HG03378 (cell line): ENCODE data around the gene ZNRD2.

Experiments used
- ATAC-seq: cut with Tn5 transposase; IDR thresholded peaks from one replicate; pipeline ENCODE4 v1.9.1; 2021; ENCODE audit warnings: mild to moderate bottlenecking, moderate library complexity; ENCODE audit not compliant: unreplicated experiment

Gene ZNRD2

GRCh38 chr11:65572356-65573051 lies 2.2 kb downstream of the ZNRD2 start, which contains the start of gene FAM89B:
TSS of gene FAM89B (plus strand) at chr11:65572538. CDS start at chr11:65572670, 132 bp downstream.
- no peak for ATAC-seq

DNA sequence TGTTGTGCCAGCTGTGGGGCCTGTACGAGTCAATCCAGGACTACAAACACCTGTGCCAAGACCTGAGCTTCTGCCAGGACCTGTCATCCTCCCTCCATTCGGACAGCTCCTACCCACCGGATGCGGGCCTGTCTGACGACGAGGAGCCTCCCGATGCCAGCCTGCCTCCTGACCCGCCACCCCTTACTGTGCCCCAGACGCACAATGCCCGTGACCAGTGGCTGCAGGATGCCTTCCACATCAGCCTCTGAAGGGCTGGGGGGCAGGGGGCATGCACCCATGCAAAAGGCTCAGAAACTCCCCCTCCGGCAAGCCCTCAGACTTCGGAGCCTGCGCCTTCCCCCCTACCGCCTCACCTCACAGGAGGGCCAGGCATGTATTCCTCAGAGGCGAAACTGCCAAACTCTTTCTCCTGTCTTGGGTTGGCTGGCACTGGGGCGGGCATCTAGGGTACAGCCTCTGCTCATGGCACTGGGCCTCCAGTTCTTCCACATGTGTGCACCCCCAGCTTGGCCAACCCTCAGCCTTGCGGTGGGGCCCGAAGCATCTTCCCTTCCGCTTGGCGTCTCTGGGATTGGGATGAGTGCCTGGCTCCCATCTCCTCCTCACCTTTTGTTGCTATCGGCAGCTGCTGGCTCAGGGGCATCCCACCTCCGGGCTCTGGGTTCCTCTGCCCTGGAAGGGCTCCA lies 3.3 kb downstream of the ZNRD2 start:
- no peak for ATAC-seq

GRCh38 chr11:65574109-65574810 lies 4.0 kb downstream of the ZNRD2 start:
- no peak for ATAC-seq

GRCh38 chr11:65574811-65575567 lies 4.7 kb downstream of the ZNRD2 start:
- ATAC-seq, result no peak

DNA sequence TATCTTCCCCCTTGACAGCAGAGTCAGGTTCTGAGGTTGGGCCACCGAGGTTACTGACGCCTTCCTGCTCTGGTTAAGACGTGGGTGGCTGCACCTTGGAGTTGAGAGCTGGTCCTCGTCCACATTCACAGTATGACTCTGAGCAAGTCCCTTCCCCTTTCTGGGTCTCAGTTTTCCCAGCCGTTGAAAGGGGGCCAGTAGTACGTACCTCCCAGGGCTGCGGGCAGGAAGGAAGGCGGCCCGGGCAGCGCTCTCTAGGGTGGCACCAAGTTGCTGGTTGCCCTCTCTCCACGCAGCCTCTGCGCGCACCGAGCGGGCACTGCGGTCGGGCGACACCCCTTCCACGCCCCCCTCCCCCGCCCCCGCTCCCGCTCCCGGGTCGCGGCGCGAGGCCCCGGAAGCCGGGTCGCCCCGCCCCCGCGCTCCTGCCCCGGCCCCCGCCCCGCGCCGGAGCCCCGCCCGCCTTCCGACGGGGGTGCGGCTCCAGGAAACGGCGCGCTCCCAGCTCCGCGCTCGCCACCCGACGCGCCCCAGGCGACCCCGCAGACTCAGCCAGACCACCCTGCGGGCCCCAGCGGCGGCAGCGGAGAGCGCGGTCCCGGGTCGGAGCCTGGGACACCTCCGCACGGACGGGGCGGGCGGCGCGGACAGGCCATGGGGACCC lies 5.4 kb downstream of the ZNRD2 start, which contains the start of gene EHBP1L1:
Gene EHBP1L1 (plus strand): TSS at position 486 of the 664 bp plus-strand sequence. CDS start 250 bp downstream, outside the sequence.
- no peak for ATAC-seq

DNA sequence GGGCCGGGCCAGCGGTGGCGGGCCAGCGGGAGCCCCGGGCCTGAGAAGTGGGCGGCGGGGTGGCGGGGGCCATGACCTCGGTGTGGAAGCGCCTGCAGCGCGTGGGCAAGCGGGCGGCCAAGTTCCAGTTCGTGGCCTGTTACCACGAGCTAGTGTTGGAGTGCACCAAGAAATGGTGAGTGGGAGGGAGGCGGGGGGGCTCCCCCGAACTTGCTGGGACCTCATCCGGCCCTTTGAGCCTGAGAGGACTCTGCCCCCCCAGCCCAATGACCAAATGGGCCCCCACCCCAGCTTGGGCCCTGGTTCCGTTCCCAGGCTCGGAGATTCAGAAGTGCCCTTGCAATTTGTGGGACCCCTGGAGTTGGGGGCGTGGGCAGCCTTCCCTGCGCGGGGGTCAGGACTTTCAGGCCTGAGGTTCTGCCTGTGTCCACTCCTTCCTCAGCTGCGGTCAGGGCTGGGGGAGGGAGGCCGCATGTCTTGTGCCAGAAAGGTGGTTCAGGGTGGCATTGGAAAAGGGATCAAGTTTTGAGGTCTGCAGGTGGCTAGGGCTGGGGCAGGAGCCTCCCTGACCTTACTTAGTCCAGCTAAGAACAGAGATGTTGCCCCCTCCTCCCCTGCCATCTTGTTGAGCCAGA lies 6.1 kb downstream of the ZNRD2 start:
- no peak for ATAC-seq

DNA sequence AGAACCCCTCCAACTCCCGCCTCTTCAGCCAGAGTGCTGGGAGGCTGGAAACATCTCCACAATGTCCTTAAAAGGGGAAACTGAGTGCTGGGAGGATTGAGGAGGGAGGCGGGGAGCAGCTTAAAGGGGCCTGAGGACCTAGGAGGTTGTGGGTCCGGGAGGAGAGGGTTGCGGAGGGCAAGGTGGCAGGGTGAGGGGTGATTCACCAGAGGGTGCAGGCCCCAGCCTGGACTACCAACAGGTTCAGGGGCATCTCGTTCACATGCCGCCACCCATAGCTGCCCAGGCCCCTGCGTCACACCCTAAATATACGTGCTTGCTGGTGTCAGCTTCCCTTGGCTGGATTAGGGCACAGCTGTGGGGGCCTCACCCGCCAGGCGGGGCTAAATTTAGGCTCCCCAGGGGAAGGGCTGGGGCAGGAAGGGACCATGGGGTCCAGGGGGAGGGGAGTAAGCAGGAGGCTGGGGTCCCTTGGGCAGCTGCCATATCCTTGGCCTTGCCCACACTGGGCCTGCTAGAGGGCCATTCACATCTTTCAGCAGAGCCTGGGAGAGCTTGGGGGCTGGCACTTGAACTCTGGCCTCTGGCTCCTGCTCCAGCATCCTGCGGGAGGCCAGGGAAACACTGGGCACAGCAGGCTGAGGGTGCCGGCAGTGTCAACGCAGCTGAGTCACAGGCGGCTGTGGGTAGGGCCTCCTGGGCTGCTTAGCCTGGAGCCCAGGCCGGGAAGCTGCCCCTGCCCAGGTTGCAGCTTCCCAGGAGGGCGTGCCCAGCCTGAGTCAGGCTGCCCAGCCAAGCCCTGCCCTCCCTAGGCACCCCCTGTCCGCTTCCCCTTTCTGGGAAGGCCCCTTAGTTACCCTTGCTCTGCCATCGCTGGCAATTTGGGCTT lies 6.8 kb downstream of the ZNRD2 start:
- no peak for ATAC-seq

DNA sequence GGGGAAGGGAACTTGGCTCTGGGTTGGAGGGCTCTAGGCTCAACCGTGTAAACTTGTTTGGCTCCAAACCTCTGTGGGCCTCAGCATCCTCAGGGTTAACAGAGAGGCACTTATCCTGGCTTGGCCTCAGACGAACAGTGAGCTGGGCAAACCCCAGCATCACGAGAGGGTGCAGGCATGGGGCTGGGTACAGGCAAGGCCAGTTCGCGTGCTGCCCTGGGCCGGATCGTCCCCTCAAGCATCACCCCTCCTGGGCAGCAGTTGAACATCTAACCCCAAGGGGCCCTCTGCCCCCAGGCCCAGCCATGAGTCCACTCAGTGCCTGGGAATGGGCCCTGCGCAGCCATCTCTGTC lies 7.5 kb downstream of the ZNRD2 start:
- no peak for ATAC-seq

DNA sequence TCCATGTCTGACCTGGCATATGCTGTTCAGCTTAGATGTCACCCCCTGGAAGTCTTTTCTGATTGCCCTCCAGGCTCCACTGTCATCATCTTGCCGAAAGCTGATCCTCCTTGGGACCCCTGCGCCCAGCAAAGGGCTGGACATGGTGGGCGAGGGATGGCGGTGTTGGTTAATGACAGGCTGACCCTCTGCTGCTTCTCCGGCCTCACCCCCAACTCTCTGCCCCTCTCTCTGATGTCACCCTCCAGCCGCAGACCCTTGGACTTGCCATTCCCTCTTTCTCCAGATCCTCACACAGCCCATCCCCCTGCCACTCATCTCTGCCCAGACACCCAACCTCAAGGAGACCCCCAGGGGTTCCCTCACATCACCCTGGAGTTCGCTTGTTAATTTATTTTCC lies 7.9 kb downstream of the ZNRD2 start:
- no peak for ATAC-seq

GRCh38 chr11:65578667-65579066 lies 8.4 kb downstream of the ZNRD2 start:
- ATAC-seq, result no peak

- ATAC-seq, result no peak
Measured at GRCh38 chr11:65579291-65579690, 9.0 kb downstream of the ZNRD2 start.

DNA sequence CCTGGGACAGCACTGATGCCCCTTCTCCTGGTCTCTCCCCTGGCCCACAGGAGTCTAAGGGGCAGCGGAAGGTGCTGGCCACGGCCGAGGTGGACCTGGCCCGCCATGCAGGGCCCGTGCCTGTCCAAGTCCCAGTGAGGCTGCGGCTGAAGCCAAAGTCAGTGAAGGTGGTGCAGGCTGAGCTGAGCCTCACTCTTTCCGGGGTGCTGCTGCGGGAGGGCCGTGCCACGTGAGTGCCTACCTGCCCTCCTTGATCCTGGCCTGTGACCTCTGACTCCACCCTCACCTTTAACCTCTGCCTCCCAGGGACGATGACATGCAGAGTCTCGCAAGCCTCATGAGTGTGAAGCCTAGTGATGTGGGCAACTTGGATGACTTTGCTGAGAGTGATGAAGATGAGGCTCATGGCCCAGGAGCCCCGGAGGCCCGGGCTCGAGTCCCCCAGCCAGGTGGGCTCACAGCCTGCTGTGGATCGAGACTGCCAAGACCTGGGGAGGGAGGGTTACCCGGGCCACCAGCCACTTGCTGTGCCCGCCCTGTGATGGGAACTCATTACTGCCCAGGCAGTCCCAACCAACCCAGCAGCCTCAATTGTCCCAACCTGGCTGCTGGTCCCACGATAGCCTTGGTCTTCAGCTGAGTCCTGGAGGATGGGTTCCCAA lies 9.9 kb downstream of the ZNRD2 start:
- ATAC-seq, result no peak

DNA sequence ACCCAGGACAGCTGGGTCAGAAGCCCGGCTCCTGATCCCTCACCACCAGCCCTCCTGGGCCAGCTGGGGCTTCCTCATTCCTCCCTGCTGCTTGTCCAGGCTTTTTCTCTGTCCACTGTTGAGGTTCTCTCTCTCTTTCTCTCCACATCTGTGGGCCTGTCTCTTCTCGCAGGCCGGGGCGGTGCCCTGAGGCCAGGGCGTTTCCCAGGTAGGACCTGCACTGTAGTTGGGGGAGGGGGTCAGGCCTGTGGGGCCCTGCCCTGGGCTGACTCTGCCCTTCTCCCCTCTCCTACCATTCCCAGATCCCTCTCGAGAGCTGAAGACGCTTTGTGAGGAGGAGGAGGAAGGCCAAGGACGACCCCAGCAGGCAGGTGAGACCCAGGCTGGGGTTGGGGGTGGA lies 10.5 kb downstream of the ZNRD2 start:
- ATAC-seq, result no peak

DNA sequence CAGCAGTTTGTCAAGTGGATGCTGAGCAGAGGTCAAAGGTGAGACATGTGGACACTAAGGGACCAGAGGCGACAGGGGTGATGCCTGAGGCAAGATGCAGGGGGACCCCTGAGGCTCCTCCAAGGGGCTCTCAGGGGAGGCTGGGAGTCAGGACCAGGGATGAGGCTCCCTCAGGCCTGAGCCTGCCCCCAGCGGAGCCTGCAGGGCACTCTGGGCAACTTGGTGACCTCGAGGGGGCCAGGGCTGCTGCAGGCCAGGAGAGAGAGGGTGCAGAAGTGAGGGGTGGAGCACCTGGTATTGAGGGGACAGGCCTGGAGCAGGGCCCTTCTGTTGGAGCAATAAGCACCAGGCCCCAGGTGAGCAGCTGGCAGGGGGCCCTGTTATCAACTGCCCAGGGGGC lies 11.7 kb downstream of the ZNRD2 start:
- ATAC-seq, result no peak

GRCh38 chr11:65583589-65583988 lies 13.3 kb downstream of the ZNRD2 start:
- ATAC-seq, result no peak

GRCh38 chr11:65584106-65584505 lies 13.8 kb downstream of the ZNRD2 start:
- ATAC-seq, result no peak

GRCh38 chr11:65584723-65585171 lies 14.5 kb downstream of the ZNRD2 start:
- no peak for ATAC-seq

DNA sequence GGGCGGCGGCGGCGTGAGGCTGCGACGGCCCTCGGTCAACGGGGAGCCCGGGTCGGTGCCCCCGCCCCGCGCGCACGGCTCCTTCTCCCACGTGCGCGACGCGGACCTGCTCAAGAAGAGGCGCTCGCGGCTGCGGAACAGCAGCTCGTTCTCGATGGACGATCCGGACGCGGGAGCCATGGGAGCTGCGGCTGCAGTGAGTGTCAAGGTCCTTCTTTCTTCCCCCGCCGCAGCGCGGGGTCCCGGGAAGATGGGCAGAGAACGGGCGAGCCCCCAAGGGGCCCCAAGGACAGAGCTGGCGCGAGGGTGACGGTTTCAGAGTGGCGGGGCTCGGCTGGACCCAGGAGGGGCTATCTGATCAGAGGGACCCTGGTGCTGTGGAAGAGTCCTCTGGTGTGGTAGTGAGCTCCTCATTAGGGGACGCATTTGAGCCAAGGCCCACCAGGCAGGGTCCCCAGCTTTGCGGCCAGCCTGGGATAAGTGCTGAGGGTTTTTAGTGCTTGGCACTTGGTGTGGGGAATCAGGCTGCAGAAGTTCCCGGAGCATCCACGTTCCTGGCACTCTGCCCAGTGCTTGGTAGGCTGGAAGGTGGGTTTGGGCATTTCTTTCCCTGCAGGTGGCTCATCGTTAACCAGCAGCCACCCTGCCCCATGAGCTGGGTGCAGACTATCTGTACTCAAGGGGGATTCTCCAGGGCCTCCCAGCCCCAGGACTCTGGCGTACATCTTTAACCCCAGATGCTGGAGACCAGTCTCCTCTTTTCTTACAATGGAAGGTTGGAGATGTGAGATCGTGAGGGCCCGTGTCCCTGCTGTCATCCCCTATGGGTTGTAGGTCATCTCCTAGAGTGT lies 15.3 kb downstream of the ZNRD2 start:
- ATAC-seq, result no peak
